K562 (cell line): ENCODE data around the gene INPP4B.

Experiments
- CTCF ChIP-seq, 3 experiments: IDR thresholded peaks in 2 of 3; conservative IDR thresholded peaks in 1 of 3; 2 replicates each; pipeline ENCODE4 v1.5.1; 2011 to 2012; ENCODE audit warnings: low read length in 3 of 3, mild to moderate bottlenecking in 3 of 3, control low read depth in 2 of 3, improper control_type of control experiment in 1 of 3, inconsistent platforms in 1 of 3, low read depth in 1 of 3, mixed read lengths in 1 of 3, moderate library complexity in 1 of 3; ENCODE audit not compliant: insufficient read depth in 2 of 3
- EP300 ChIP-seq: IDR thresholded peaks from 2 replicates; pipeline ENCODE4 v1.6.1; 2012; ENCODE audit warnings: low read length, improper control_type of control experiment
- EZH2 ChIP-seq: IDR thresholded peaks from 2 replicates; pipeline ENCODE4 v1.6.1; 2012; ENCODE audit warnings: low read depth, mild to moderate bottlenecking, inconsistent platforms, low read length, borderline replicate concordance
- HMGXB4 ChIP-seq: sonication (generic); formaldehyde crosslinking; IDR thresholded peaks from 2 replicates; pipeline ENCODE4 v1.8.1; 2023; ENCODE audit warnings: mild to moderate bottlenecking, missing genetic modification reagents
- MYC ChIP-seq, 2 experiments: fragments of 250-450 bp in 1 of 2; sonication (Bioruptor Pico) in 1 of 2; IDR thresholded peaks; 2 replicates each; pipeline versions ENCODE4 v1.5.1 to v1.6.1; 2012 to 2021; ENCODE audit warnings: low read depth in 2 of 2, borderline replicate concordance in 1 of 2, improper control_type of control experiment in 1 of 2, low read length in 1 of 2, mild to moderate bottlenecking in 1 of 2, moderate library complexity in 1 of 2
- NR2C2 ChIP-seq, 2 experiments: fragments of 200-800 bp in 1 of 2; sonication (Bioruptor generic) in 1 of 2; sonication (generic) in 1 of 2; formaldehyde crosslinking in 1 of 2; IDR thresholded peaks; 2 replicates each; pipeline versions ENCODE4 v1.6.1 to v1.8.0; 2016 to 2022; ENCODE audit warnings: mild to moderate bottlenecking in 1 of 2, missing compliant biosample characterization in 1 of 2, missing genetic modification characterization in 1 of 2, missing genetic modification reagents in 1 of 2
- POLR2A ChIP-seq: fragments of 450-650 bp; conservative IDR thresholded peaks from 2 replicates; pipeline ENCODE4 v1.6.1; 2016
- TARDBP ChIP-seq: fragments of 450-650 bp; IDR thresholded peaks from 2 replicates; pipeline ENCODE4 v1.6.1; 2016
- TCF15 ChIP-seq: fragments of 250-450 bp; sonication (Bioruptor Pico); IDR thresholded peaks from 2 replicates; pipeline ENCODE4 v1.8.0; 2022; ENCODE audit warnings: moderate library complexity, mild to moderate bottlenecking, inconsistent platforms

GRCh38 chr4:142874684-142875083, 28.6 kb upstream of the INPP4B start:
- TF ChIP-seq EP300 (no peak), POLR2A (no peak), HMGXB4 (CRISPR knock-in tag) (no peak), NR2C2 (CRISPR knock-in tag; IDR thresholded peaks at IDR 0.05) (no peak), NR2C2 (tag; IDR thresholded peaks at IDR 0.05) (no peak), TARDBP (no peak), CTCF (IDR thresholded peaks at IDR 0.05 in 2 of 3, conservative IDR thresholded peaks at IDR 0.05 in 1 of 3; ENCODE audit: insufficient read depth in 2 of 3, low read depth in 1 of 3, low read length in 3 of 3) (no peak), MYC (IDR thresholded peaks at IDR 0.05; ENCODE audit: low read depth, low read length) (no peak), MYC (CRISPR knock-in tag; IDR thresholded peaks at IDR 0.05; ENCODE audit: borderline replicate concordance, low read depth) (no peak), EZH2 (no peak), TCF15 (CRISPR knock-in tag) (no peak)
